ENCODE data around the gene LATS2. TPM values are rescaled to one million over a fixed set of nuclear protein-coding genes. Genes with fewer than 3 reads are reported as not detected.

LATS2 gene
- total RNA-seq, 1 donor from 2014 or later: 7.1 TPM

DNA sequence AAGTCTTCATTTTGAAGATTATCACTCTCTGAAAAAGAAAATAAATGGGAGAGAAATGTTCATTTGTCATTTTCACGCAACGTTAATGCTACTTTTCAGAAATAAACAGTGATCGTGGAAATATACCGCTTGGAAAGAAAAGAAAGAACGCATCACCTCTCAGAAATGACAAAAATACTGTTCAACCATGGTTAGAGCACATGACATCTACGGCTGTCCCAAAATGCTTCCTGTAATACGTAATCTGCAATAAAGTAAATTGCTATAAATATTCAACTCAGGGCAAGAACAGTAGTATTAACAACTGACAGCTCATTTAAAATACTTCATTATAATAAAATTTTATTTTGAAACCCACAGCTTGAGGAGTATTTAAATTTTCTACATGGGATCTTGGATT, 15.2 kb downstream of the LATS2 start:
- ATAC-seq: no peak

DNA sequence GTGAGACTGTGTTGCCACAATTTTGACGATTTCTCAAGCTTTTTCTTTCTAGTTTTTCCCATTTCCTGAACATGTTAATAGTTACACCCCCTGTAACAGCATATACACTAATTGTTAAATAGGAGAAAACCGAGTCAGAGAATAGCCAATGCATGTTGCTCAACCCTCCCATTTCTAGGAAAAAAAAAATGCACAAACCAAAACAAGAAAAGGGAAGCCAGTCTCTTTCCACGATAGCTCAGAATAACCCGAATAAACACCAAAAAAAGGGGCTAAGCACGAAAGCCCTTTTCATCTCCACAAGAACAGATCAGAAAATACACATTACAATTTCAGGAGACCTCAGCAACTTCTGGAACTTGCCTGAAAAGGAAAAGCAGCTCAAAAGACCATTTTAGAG, 16.3 kb downstream of the LATS2 start:
- no peak for ATAC-seq

DNA sequence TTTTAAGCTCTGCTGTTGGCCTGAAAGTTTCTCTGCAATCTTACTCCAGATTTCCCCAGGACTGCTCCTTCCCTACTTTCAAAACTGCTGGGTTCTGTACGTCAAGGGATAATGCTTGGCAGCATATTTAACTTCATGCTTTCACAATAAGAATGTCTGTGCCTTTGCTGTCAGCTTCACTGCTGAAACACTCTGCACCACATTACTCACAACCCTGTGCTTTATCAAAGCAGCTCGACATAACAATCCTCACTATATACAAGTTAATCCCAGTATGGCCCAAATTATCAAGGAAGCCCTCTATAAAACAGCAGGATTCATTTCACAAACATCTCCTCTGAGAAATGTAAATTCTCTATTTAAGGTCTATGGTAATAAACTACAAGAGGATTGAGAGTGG, 17.5 kb downstream of the LATS2 start:
- no peak for ATAC-seq

DNA sequence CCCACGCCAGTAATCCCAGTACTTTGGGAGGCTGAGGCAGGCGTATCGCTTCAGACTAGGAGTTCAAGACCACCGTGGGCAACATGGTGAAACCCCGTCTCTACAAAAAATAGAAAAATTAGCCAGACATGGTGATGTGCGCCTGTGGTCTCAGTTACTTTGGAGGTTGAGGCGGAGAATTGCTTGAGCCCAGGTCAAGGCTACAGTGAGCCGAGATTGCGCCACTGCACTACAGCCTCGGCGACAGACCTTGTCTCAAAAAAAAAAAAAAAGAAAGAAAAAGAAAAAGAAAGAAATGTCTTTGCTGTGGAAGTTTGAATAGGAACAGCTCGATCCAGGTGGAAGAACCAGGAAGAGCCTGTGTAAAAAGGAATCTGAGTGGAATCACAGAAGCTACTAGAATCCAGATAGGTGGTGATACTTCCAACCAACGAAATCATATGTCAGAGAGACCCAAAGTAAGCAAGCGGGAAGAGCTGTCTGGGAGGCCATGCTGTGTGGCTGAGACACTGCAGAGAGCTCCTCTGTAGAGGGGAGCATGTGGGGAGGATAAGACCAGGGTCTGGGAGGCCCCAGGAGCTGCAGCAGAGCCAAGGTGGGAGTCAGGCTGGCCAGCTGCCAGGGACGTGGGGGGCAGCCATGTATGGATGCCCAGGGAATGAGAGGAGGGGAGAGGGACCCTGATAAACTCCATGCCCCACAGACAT, 21.1 kb downstream of the LATS2 start:
- no peak for ATAC-seq

DNA sequence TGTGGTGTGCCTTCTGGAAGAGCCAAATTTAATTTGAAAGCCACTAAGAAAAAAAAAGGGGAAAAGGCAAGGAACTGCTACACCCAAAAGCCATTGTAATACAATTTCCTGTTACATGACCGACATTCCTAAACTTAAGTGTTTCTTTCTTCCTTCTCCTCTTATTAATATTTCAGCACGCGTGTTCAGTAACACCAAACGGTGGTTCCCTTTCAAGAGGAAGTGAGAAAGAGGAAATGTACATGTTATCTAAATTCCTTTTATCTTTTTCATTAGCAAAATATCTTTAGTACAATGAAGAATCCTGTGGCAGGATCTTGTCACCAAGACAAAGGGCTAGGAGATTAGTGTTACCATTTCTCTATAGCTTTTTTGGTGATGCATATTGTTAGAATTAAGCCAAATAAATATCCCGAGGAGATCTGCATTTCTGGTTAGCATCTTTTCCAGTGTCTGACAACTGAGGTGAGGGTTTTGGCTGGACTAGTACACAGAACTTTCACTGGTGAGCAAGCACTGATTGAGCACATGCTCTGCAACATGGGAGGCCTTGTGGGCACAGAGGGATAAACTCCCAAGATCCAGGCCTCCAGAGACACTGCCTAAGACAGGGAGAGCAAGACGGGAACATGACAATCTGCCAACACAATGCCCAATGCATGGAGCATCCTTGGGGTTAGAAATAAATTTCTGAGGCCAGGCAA, 22.1 kb downstream of the LATS2 start:
- ATAC-seq: no peak

DNA sequence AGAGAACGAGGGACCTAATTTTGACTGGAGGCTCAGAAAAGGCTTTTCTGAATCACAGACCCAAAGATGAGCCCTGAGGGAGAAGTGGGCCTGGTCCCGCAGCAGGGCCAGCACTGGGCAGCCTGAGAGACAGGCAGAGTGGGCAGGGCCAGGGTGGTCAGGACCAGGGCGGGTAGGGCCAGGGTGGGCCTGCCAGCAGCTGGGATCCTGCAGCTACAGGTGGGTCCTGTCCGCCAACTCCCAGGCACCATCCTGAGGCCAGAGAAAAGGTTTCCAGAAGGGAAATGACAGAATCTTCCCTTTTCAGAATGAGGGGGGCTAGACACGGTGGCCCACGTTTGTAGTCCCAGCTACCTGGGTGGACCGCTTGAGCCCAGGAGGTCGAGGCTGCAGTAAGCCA, 23.7 kb downstream of the LATS2 start:
- no peak for ATAC-seq

DNA sequence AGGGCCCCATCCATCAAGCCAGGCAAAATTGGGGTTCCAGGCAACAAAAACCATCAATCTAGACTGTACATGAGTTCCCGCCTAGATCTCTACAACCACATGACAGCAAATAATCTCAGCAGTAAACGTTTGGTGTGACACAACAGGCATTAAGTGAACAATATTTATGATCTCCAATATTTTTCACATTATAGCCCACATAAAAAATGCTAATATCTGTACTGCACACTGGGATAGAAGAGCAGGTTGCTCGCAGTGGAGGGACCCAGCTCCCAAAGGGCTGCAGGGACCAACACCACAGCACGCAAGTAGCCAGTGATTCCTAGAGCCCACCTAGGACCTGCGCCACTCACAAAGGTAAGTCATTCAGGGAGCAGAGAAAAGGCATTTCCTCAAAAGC, 25.9 kb downstream of the LATS2 start:
- no peak for ATAC-seq

DNA sequence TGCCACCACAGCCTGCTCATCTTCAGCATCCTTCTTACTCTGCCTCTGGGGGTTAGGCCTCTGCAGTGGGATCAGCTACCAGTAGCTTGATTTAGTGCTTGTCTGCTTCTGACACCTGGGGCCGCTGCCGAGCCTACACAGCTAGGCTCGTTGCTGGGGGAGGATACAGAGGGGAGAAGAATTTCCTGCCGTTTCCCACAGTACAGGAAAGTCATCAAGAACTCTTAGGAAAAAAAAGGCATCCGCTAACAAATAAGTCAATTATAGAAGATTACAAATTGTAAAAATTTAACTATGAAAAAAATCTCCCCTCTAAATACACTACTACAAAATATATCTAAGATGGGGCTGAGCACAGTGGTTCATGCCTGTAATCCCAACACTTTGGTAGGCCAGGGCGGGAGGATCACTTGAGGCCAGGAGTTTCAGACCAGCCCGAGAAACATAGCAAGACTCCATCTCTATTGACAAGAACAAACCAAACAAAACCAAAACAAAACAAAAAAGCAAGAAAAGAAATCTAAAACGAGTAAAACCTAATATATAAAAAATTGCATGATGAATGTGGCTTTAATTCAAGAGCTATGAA, 26.7 kb downstream of the LATS2 start:
- peak; percentile 11 for ATAC-seq

DNA sequence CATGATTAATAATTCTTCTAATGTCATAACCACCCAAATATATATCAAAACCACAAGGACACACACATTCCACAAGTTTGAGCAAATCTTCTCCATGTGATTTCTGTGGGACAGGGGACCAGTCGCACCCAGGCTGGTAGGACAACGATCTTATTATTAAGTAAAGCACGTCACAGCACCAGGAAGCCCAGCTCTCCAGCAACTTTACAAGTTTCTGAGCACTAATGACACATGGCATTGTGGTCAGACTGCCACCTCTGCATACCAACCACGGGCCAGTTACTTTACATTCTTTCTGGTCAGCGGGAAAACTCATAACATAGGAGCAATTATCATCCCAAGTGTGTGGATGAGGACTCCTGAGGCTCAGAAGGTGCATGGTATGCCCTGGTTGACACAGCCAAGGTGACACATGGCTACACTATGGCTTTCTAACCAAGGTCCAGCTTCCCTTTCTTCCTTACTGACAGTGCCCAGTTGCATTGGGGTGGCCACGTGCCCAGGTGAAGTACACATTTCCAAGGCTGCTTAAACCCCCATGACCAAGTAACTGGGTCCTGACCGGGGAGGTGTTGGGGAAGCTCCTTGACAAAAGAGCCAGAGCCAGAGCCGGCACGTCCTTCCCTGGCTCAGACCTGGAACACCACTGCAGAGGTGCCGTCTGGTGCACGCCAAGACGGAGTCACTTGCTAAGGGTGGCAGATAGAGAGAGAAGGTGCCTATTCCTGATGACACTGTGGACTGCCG, 27.4 kb downstream of the LATS2 start:
- ATAC-seq: peak; percentile 80

DNA sequence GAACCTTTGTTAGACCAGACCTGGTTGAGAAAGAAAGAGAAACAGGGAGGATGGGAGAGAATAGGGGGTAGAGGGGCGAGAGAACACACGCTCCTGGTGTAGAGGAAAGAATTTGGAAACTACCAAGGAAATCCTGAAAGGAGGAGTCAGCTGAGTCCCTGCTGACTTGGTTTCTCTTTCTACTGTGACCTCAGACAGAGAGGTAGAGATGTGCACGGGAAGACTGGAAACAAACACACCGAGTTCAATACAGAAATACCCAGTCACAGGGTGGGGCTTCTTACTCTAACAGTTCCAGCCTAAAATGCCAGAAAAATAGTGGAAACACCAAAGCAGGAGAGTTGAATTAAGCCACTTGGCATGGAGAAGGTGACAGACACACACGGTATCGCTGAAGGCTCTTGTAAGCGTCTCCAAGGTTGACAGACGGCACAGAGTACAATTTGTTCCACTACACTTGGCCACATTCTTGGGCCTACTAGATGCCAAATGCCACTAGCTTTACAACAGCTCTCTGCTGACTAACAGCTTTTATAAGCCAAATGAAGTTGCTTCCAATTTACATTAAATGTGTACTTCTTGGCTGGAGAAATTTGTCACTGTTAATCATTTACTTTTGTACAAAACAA, 28.1 kb downstream of the LATS2 start:
- ATAC-seq: peak; percentile 50

DNA sequence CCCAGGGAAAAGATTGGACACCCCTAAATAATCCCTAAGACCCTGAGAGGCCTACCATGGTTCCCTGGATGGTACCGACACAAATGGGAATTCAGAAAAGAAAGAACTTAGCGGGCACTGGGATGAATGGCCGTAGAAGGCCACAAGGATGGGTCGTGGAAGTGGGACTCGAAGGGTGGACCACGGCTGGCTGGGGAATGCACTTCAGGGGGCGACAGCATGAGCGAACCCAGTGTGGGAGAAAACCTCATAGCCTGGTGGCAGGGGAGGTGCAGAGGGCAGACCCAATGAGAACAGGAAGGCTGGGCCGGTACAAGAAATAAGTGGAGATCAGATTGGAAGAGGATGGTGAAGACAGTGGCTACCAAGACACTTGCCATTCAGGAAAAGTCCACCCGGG, 28.7 kb downstream of the LATS2 start:
- no peak for ATAC-seq

DNA sequence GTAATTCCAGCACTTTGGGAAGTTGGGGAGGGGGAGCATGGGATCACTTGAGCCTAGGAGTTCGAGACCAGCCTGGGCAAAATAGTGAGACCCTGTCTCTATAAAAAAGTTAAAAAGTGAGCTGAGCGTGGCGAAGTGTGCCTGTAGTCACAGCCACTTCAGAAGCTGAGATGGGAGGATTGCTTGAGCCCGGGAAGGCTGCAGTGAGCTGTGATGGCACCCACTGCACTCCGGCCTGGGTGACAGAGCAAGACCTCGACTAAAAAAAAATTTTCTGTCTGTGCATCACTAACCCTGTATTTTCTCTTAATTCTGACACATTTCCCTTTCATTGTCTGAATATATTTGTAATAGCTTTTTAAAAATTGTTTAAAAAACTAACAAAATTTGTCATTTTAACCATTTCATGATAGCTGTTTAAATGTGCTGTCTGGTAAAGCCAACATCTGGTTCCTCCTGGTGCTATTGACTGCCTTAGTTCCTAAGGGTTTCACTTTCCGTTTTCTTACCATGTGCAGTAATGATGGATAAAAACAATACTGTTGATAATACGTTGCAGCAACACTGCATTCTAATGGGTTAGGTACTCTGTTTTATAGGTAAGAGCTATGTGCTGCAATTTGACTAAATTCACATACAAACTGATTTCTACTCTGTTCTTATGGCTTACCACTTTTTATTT, 29.7 kb downstream of the LATS2 start:
- no peak for ATAC-seq

DNA sequence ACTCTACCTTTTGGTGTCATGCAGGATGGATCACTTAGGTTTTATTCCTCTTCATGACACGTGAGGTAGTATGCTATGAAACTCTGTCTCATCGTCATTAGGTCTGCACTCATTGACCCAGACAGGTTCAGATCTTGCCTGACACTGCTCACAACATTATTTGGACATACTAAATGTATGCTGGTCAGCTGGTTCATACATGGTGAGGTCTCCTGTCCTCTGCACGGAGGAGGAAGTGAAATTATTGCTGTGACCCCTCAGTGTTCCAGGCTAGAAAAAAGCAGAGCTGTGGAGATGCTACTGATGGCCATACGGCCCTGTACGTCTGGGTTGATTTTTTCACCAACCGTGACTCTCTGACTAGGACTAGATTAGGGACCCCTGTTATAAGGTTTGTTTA, 35.8 kb downstream of the LATS2 start:
- ATAC-seq: no peak

DNA sequence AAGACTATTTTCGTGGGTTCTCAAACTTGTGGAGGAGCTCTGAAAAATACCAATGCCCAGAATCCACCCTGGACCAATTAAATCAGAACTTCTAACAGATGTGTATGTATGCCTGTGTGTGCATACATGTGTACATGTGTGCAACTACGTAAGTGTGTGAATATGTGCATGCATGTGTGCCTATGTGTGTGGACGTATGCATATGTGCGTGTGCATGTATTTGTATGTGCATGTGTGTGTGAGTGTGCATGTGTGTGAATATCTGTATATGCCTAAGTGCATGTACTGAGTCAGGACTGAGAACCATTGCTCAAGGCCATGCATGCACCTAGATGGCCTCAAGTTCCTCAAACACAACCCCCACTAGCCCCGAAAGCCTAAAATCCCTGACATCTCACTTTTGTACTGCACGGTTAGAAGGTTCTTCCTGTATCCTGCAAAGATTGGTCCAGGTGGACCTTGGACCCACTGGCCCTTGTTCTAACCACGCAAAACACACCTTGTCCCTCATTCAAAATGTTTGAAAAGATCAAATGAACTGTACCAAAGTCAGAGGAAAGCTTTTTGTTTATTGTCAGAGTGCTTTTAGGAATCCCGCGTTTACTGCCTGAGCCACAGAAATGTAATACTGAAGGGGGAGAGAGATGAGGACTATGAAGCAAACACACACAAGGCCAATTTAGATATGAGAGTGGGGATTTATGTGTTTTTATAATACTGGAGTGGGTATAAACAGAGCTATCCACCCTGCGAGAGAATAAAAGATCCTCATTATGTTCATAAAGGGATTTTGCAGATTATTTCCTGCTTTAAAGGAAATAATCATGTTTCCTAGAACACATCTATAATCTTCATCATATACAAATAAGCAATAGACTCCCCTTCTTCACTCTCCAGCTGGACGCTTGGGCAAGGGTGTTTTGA, 39.1 kb downstream of the LATS2 start:
- ATAC-seq: no peak

DNA sequence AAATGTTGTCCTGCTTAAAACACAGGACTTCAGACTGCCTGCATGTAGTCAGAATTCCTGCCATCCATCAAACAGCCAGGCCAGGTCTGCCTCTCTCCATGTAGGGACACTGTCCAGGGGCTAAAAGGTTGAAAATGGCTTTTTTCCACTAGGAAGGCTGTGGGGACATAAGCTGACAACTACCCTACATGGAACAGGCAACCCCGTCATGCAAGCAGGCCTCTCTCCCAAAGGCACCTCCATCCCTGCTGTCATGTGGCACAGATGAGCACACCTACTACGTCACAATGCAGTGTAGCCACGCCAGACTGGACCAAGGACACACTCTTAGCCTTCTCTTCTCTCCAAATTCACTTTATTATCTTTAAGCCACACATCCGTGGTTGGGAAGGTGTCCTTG, 40.8 kb downstream of the LATS2 start:
- no peak for ATAC-seq

DNA sequence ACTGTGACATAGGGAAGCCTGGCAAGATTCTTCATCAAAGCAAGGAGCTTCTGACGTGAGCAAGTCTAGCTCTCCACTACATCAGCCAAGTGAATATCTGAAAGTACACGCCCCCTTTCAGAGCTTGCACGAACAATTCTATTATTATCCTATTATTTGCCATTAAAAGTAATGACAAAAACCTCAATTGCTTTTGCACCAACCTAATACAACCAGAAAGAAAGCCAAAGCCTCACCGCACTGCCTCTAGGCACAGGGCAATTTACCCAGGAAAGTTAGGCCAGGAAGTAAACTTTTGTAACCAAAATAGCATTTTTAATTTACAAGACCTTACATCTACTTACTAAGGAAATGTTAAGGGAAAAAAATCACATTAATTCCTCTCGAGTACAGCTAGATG, 41.2 kb downstream of the LATS2 start:
- ATAC-seq: no peak

DNA sequence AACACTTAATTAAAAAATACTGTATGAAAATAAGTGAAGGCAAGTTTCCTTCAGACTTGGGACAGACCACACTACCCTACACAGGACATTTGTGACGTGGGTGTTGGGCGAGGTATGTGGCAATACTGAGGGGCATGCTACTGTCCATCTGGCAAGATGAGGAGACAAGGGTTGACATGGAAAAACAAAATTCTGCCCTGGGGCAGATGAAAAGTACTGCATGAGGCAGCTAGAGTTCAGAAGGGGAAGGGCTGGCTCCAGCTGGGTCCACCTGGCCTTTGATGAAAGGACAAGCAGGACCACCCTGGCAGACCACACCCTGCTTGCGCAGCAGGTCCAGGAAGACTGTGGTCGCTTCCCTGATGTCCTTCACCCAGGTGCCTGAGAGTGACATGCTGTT, 43.2 kb downstream of the LATS2 start:
- ATAC-seq: no peak

DNA sequence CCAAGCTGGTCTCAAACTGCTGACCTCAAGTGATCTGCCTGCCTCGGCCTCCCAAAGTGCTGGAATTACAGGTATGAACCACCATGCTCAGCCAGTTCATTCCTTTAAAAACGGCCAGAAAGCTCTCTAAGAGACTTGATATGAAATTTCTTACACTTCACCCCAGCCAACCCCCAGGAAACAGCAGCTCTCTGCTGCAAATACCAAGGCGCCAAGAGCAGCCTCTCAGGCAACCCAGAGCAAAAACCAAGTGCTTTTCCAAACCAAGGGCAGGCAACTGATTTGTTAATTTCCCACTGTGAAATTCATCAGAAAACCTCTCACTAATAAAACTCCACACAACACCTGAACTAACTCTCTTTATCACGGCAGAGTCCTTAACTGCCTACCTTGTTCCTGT, 44.9 kb downstream of the LATS2 start:
- ATAC-seq: no peak

DNA sequence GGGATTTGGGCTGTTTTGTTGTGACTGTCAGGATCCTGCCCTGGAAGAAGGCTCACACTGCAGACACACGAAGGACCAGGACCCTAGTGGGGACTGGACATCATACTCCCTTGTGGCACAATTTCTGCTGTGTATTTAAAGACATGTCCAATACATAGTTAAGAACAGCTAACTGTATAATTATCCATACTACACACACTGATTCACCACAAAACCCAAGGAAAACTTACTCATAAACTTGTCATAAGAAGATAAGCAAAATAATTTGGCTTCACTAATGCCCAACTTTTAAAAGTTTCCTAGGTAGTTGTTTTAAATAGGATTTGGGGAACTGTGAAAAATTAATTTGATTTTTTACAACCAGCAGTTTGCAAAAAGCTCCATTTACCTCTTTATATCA, 46.1 kb downstream of the LATS2 start:
- no peak for ATAC-seq

DNA sequence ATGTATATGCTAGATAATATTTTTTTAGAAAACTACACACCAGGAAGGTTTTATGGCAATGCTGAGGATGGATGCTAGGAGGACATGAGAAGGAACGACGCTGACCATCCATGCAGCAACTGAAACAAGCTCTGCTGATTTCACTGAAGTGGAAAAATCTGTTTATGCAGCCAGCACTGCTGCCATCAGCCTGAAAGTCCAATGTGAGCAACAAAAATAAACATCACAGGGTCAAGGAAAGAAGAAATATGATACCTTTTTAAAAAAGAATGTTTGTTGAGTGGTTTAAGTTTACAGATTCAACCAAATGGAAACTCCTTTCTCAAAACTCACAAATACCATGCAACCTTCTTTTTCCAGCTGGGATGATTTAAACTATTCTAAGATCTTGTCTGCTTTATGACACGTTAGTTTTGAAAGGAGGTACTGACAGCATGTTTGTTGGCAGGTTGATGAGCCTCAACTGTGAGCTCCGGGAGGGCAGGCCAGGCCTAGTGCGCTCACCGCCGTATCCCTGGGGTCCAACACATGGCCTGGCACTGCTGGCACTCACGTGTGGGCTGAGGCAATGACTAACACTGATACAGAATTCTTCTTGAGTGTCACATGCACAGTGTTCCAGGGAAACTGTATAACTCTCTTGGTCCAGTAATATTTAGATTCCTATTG, 46.8 kb downstream of the LATS2 start:
- ATAC-seq: no peak

DNA sequence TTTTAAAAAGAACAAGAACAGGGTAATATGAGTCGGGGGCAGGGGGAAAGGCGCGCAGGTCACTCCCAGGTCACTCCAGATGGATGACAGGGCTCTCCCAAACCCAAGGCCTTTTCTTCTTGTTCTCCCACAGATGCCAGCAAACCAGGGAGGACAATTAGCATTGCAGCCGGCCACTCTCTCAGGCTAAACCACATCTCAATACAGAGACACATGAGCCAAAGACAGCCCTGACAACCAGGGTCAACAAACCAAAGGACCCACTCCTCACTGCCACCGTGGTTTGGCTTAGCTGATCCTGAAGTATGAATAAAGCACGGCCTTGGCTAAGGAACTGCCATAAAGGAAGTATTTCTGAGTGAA, 47.3 kb downstream of the LATS2 start:
- ATAC-seq: no peak

Measured in esophagus mucosa (tissue), 1 donor.